Neural progenitor cell (in vitro differentiated cells): ENCODE results near the gene PDCD4. TPM values are rescaled to one million over a fixed set of nuclear protein-coding genes. Genes with fewer than 3 reads are reported as not detected.

Experiments
- DNase-seq: peaks from one replicate; pipeline ENCODE4 v3.0.0-alpha.2; 2016; ENCODE audit warnings: low spot score
- H2AFZ ChIP-seq: fragments of 200-600 bp; sonication (generic); replicated peaks from 2 replicates; pipeline ENCODE4 v1.6.1; 2016; ENCODE audit warnings: antibody characterized with exemption
- H3F3A ChIP-seq: fragments of 200-600 bp; sonication (generic); 2 replicates; pipeline ENCODE4 v1.6.1; 2016; ENCODE audit warnings: antibody characterized with exemption, low read depth
- H3K27ac ChIP-seq: fragments of 200-600 bp; sonication (generic); 2 replicates; pipeline ENCODE4 v1.5.1; 2016; ENCODE audit warnings: mild to moderate bottlenecking
- H3K27me3 ChIP-seq: fragments of 200-600 bp; sonication (generic); 2 replicates; pipeline ENCODE4 v1.6.1; 2016; ENCODE audit warnings: mild to moderate bottlenecking, moderate library complexity
- H3K36me3 ChIP-seq: fragments of 200-600 bp; sonication (generic); 2 replicates; pipeline ENCODE4 v1.5.1; 2016
- H3K4me1 ChIP-seq: fragments of 200-600 bp; sonication (generic); 2 replicates; pipeline ENCODE4 v1.6.1; 2016; ENCODE audit warnings: mixed run types
- H3K4me2 ChIP-seq: fragments of 200-600 bp; sonication (generic); 2 replicates; pipeline ENCODE4 v1.6.1; 2016
- H3K4me3 ChIP-seq: fragments of 200-600 bp; sonication (generic); 2 replicates; pipeline ENCODE4 v1.5.1; 2016
- H3K79me2 ChIP-seq: fragments of 200-600 bp; sonication (generic); 2 replicates; pipeline ENCODE4 v1.6.1; 2016; ENCODE audit warnings: low read depth
- H3K9ac ChIP-seq: fragments of 200-600 bp; sonication (generic); 2 replicates; pipeline ENCODE4 v1.6.1; 2016
- H3K9me3 ChIP-seq: fragments of 200-600 bp; sonication (generic); 2 replicates; pipeline ENCODE4 v1.5.1; 2016; ENCODE audit warnings: low read depth
- H4K20me1 ChIP-seq: fragments of 200-600 bp; sonication (generic); 2 replicates; pipeline ENCODE4 v1.6.1; 2016; ENCODE audit warnings: low read depth
- H3K27ac Mint-ChIP-seq: 3 replicates; pipeline ENCODE4 v1.8.0; 2021; ENCODE audit warnings: mixed read lengths
- H3K27me3 Mint-ChIP-seq: 2 replicates; pipeline ENCODE4 v1.8.0; 2022; ENCODE audit warnings: low read depth, mild to moderate bottlenecking, inconsistent platforms, moderate library complexity, mixed read lengths; ENCODE audit not compliant: insufficient read depth
- H3K36me3 Mint-ChIP-seq: 3 replicates; pipeline ENCODE4 v1.8.0; 2021; ENCODE audit warnings: mixed read lengths
- H3K4me1 Mint-ChIP-seq: 3 replicates; pipeline ENCODE4 v1.8.0; 2021; ENCODE audit warnings: mixed read lengths
- H3K4me3 Mint-ChIP-seq: 3 replicates; pipeline ENCODE4 v1.8.0; 2021; ENCODE audit warnings: mild to moderate bottlenecking, moderate library complexity, mixed read lengths
- H3K9me3 Mint-ChIP-seq: 3 replicates; pipeline ENCODE4 v1.8.0; 2020; ENCODE audit warnings: mixed read lengths
- EZH2 ChIP-seq: fragments of 200-600 bp; sonication (generic); IDR thresholded peaks from 2 replicates; pipeline ENCODE4 v1.6.1; 2017; ENCODE audit warnings: antibody characterized with exemption, mild to moderate bottlenecking, moderate library complexity
- EZH2phosphoT487 ChIP-seq: fragments of 200-600 bp; sonication (generic); IDR thresholded peaks from 2 replicates; pipeline ENCODE4 v1.6.1; 2017; ENCODE audit warnings: antibody characterized with exemption
- total RNA-seq: library from RNA; depleted of rRNA; stranded (reverse); fragments of >200 nt; gene quantifications from 2 replicates; pipeline ENCODE4 v1.2.3, GENCODE V29; 2015; ENCODE audit warnings: low replicate concordance
- TF ChIP-seq, protein P1 (sequence below): fragments of 200-600 bp; sonication (generic); IDR thresholded peaks from 2 replicates; pipeline ENCODE4 v1.5.1; 2017; ENCODE audit warnings: antibody characterized with exemption, mild to moderate bottlenecking

Gene PDCD4
- total RNA-seq, 1 donor from 2014 or later = 106 TPM

GRCh38 chr10:110919971-110920881 lies 48.5 kb downstream of the PDCD4 start:
- Histone ChIP-seq H3K9me3 (no peaks in the 10 kb centered on the region), H3K27ac (peak overlapping the region; percentile 76), H3K4me2 (peak overlapping the region; percentile 81), H3K36me3 (peaks cover 5% of the 10 kb centered on the region), H3K4me3 (peak overlapping the region; percentile 68), H3F3A (peaks cover 10% of the 10 kb centered on the region), H3K27me3 (no peaks in the 10 kb centered on the region), H4K20me1 (peaks cover 47% of the 10 kb centered on the region), H2AFZ (peak overlapping the region; percentile 48), H3K79me2 (peaks cover 73% of the 10 kb centered on the region), H3K4me1 (peaks cover 19% of the 10 kb centered on the region), H3K9ac (peak overlapping the region; percentile 62)
- Mint-ChIP-seq H3K27ac (peak overlapping the region; percentile 65), H3K9me3 (no peaks in the 10 kb centered on the region), H3K4me1 (peaks cover 27% of the 10 kb centered on the region), H3K27me3 (peaks cover 4% of the 10 kb centered on the region), H3K4me3 (peak overlapping the region; percentile 96), H3K36me3 (peaks cover 3% of the 10 kb centered on the region)
- DNase-seq = peak; percentile 70
- no peak for TF ChIP-seq EZH2phosphoT487

DNA sequence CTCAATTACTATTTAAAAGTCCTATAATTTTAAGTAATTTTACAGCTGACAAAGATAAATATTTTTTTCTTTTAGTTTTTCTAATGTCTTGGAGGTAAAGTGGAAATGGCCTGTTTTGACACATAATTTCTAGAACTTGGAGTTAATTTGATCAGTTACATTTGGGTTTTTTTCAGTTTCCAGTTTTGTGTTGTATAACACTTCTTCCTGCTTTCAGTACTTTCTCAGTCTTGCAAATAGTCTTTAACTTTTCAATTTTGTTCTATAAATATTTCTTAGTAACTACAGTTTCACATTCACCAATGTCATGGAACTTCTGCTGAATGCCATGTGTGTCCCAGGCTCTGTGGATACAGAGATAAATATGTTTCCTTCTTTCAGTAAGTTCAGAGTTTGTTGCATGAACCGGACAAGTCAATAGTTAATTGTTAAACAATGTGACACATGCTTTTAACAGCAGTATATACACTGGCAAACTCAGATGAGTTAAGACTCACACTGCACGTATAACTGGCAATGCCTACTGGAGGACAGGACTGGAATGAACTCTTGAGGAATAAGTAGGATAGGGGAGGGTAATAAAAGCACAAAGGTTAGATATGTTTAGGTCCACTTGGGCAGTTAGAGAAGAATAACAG lies 52.2 kb downstream of the PDCD4 start:
- no peak for DNase-seq
- no peak overlapping the region for H2AFZ ChIP-seq
- no peak overlapping the region for H3K4me2 ChIP-seq
- peaks cover 9% of the 10 kb centered on the region for H3K4me1 Mint-ChIP-seq
- no peak overlapping the region for H3K27ac ChIP-seq
- H3K27me3 Mint-ChIP-seq = peaks cover 2% of the 10 kb centered on the region
- H3K4me1 ChIP-seq = peaks cover 14% of the 10 kb centered on the region
- no peaks in the 10 kb centered on the region for H3K27me3 ChIP-seq
- TF ChIP-seq, protein P1, sequence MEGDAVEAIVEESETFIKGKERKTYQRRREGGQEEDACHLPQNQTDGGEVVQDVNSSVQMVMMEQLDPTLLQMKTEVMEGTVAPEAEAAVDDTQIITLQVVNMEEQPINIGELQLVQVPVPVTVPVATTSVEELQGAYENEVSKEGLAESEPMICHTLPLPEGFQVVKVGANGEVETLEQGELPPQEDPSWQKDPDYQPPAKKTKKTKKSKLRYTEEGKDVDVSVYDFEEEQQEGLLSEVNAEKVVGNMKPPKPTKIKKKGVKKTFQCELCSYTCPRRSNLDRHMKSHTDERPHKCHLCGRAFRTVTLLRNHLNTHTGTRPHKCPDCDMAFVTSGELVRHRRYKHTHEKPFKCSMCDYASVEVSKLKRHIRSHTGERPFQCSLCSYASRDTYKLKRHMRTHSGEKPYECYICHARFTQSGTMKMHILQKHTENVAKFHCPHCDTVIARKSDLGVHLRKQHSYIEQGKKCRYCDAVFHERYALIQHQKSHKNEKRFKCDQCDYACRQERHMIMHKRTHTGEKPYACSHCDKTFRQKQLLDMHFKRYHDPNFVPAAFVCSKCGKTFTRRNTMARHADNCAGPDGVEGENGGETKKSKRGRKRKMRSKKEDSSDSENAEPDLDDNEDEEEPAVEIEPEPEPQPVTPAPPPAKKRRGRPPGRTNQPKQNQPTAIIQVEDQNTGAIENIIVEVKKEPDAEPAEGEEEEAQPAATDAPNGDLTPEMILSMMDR = no peak
- TF ChIP-seq EZH2 = no peak
- no peaks in the 10 kb centered on the region for H3K9me3 ChIP-seq
- H3K9ac ChIP-seq = no peak overlapping the region
- H3F3A ChIP-seq = peaks cover 4% of the 10 kb centered on the region
- H3K36me3 Mint-ChIP-seq = peaks cover 3% of the 10 kb centered on the region
- H3K4me3 Mint-ChIP-seq = no peak overlapping the region
- H3K79me2 ChIP-seq = peaks cover 91% of the 10 kb centered on the region
- H3K4me3 ChIP-seq = no peak overlapping the region
- no peak overlapping the region for H3K27ac Mint-ChIP-seq
- H4K20me1 ChIP-seq = peaks cover 84% of the 10 kb centered on the region
- peaks cover 5% of the 10 kb centered on the region for H3K36me3 ChIP-seq
- no peaks in the 10 kb centered on the region for H3K9me3 Mint-ChIP-seq

- no peak overlapping the region for H3K4me3 ChIP-seq
- H3K9me3 ChIP-seq = no peaks in the 10 kb centered on the region
- H3K27me3 Mint-ChIP-seq = no peaks in the 10 kb centered on the region
- H3K36me3 Mint-ChIP-seq = peaks cover 3% of the 10 kb centered on the region
- H3K4me1 Mint-ChIP-seq = no peaks in the 10 kb centered on the region
- H3F3A ChIP-seq = no peaks in the 10 kb centered on the region
- no peak overlapping the region for H3K27ac ChIP-seq
- H2AFZ ChIP-seq = no peak overlapping the region
- H3K4me3 Mint-ChIP-seq = no peak overlapping the region
- peaks cover 100% of the 10 kb centered on the region for H3K79me2 ChIP-seq
- peaks cover 5% of the 10 kb centered on the region for H3K36me3 ChIP-seq
- H3K4me1 ChIP-seq = peaks cover 7% of the 10 kb centered on the region
- no peaks in the 10 kb centered on the region for H3K9me3 Mint-ChIP-seq
- H3K9ac ChIP-seq = no peak overlapping the region
- no peak overlapping the region for H3K27ac Mint-ChIP-seq
- H3K27me3 ChIP-seq = no peaks in the 10 kb centered on the region
- H3K4me2 ChIP-seq = no peak overlapping the region
- peaks cover 96% of the 10 kb centered on the region for H4K20me1 ChIP-seq
- TF ChIP-seq, protein P1 = no peak
- TF ChIP-seq EZH2phosphoT487 = no peak
- TF ChIP-seq EZH2 = no peak
- no peak for DNase-seq
Measured at GRCh38 chr10:110927461-110927860, 55.7 kb downstream of the PDCD4 start.
